Measurements from ENCODE around the gene KLHL36. TPM values are rescaled to one million over a fixed set of nuclear protein-coding genes. Genes with fewer than 3 reads are reported as not detected.

Gene KLHL36
- total RNA-seq, 1 experiment from 2014 or later: 22.0 TPM

DNA sequence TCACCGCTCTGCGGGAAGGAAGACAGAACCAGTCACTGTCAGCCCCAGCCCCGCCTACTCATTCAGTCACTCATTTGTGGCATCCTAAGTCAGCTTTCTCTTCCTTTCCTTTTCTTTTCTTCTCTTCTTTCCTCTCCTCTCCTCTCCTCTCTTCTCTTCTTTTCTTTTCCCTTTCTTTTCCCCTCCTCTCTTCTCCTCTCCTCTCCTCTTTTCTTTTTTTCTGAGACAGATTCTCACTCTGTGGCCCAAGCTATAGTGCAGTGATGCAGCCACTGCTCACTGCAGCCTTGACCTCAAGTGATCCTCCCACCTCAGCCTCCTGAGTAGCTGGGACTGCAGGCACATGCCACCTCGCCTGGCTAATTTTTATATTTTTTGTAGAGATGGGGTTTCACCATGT lies 10.6 kb upstream of the KLHL36 start:
- no peak for DNase-seq (ENCODE audit: low spot score)
- ChIA-PET POLR2A (ENCODE audit: low non-redundant PET) (no interaction called here), CTCF (no interaction called here)
- Histone ChIP-seq H3K4me1 (ENCODE audit: insufficient read depth, low read length, poor library complexity, severe bottlenecking) (no peaks in the 10 kb centered on the region), H3K27ac (ENCODE audit: low read depth, low read length, poor library complexity, severe bottlenecking) (no peak overlapping the region), H3K4me3 (ENCODE audit: low read depth, low read length, poor library complexity, severe bottlenecking) (no peak overlapping the region), H3K27me3 (replicated peaks; ENCODE audit: insufficient read depth, low read depth, low read length, poor library complexity) (no peaks in the 10 kb centered on the region), H3K36me3 (ENCODE audit: insufficient read depth, low read length, poor library complexity, severe bottlenecking) (no peaks in the 10 kb centered on the region), H3K9me3 (ENCODE audit: low read depth, low read length, poor library complexity, severe bottlenecking) (no peaks in the 10 kb centered on the region)
- TF ChIP-seq, protein P1, sequence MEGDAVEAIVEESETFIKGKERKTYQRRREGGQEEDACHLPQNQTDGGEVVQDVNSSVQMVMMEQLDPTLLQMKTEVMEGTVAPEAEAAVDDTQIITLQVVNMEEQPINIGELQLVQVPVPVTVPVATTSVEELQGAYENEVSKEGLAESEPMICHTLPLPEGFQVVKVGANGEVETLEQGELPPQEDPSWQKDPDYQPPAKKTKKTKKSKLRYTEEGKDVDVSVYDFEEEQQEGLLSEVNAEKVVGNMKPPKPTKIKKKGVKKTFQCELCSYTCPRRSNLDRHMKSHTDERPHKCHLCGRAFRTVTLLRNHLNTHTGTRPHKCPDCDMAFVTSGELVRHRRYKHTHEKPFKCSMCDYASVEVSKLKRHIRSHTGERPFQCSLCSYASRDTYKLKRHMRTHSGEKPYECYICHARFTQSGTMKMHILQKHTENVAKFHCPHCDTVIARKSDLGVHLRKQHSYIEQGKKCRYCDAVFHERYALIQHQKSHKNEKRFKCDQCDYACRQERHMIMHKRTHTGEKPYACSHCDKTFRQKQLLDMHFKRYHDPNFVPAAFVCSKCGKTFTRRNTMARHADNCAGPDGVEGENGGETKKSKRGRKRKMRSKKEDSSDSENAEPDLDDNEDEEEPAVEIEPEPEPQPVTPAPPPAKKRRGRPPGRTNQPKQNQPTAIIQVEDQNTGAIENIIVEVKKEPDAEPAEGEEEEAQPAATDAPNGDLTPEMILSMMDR (conservative IDR thresholded peaks at IDR 0.05; ENCODE audit: low read depth, low read length): no peak
- intact Hi-C loops (cut with micrococcal nuclease; ENCODE audit: unreplicated experiment): no loop called here
- BruUV-seq (replicated peaks): no TSS peak

DNA sequence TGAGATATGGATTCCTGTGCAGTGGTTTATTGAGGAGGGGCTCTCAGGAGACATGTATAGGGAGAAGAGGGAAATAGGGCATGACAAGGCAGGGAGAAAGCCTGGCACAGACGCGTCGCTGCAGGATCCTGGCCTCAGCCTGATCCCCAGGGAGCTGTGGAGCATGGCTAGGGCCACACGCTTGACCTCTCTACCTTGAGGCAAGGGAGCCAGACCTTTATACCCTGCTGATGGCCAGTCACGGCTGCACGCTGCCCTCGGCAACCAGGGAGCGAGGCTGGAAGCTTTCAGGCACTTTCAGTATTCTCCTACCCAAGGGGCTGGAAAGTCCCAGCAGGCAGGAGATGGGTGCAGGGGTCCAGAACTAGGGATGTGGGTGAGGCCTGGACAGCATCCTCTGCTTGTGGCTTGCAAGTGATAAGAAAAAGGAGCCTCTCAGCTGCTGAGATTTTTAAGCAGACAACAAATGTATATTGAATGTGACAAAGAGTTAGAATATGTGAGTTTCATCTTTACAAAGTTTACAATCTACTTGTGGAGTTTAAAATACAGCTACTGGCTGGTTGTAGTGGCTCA lies 10.0 kb upstream of the KLHL36 start:
- no peak for TF ChIP-seq EZH2 (IDR thresholded peaks at IDR 0.05; ENCODE audit: borderline replicate concordance, low read depth, low read length, poor library complexity, severe bottlenecking)
- TF ChIP-seq, protein P1 (conservative IDR thresholded peaks at IDR 0.05; ENCODE audit: low read depth, low read length): no peak
- Histone ChIP-seq H3K27ac (ENCODE audit: low read depth, low read length, poor library complexity, severe bottlenecking) (no peak overlapping the region), H3K27me3 (replicated peaks; ENCODE audit: insufficient read depth, low read depth, low read length, poor library complexity) (no peaks in the 10 kb centered on the region), H3K9me3 (ENCODE audit: low read depth, low read length, poor library complexity, severe bottlenecking) (no peaks in the 10 kb centered on the region), H3K4me3 (ENCODE audit: low read depth, low read length, poor library complexity, severe bottlenecking) (no peak overlapping the region), H3K36me3 (ENCODE audit: insufficient read depth, low read length, poor library complexity, severe bottlenecking) (no peaks in the 10 kb centered on the region), H3K4me1 (ENCODE audit: insufficient read depth, low read length, poor library complexity, severe bottlenecking) (no peaks in the 10 kb centered on the region)
- intact Hi-C loops (cut with micrococcal nuclease; ENCODE audit: unreplicated experiment): no loop called here
- no peak for DNase-seq (ENCODE audit: low spot score)
- no TSS peak for BruUV-seq (replicated peaks)
- ChIA-PET CTCF (no interaction called here), POLR2A (ENCODE audit: low non-redundant PET) (no interaction called here)

DNA sequence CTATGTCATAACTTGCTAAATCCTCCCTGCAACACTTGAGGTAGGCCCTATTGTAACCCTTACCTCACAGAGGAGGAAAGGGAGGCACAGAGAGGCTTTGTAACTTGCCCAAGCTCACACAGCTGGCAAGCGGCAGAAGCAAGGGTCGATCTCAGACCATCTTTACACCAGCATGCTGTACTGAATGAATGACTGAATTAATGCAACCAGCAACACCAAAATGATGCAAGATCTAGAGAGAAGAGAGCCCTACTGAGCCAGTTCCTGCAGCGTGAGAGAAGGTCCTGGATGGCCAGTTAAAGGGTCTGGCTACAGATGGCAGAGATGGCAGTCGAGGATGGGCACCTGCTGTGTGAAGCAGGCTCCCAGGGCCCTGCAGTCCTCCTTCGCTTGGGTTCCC lies 8.2 kb upstream of the KLHL36 start:
- no peaks in the 10 kb centered on the region for H3K9me3 ChIP-seq (ENCODE audit: low read depth, low read length, poor library complexity, severe bottlenecking)
- no peaks in the 10 kb centered on the region for H3K4me1 ChIP-seq (ENCODE audit: insufficient read depth, low read length, poor library complexity, severe bottlenecking)
- intact Hi-C loops (cut with micrococcal nuclease; ENCODE audit: unreplicated experiment): no loop called here
- BruUV-seq (replicated peaks): no TSS peak
- DNase-seq (ENCODE audit: low spot score): no peak
- POLR2A ChIA-PET (ENCODE audit: low non-redundant PET): no interaction called here
- H3K4me3 ChIP-seq (ENCODE audit: low read depth, low read length, poor library complexity, severe bottlenecking): no peak overlapping the region
- no peaks in the 10 kb centered on the region for H3K27me3 ChIP-seq (replicated peaks; ENCODE audit: insufficient read depth, low read depth, low read length, poor library complexity)
- H3K36me3 ChIP-seq (ENCODE audit: insufficient read depth, low read length, poor library complexity, severe bottlenecking): no peaks in the 10 kb centered on the region
- no peak for TF ChIP-seq EZH2 (IDR thresholded peaks at IDR 0.05; ENCODE audit: borderline replicate concordance, low read depth, low read length, poor library complexity, severe bottlenecking)
- TF ChIP-seq, protein P1 (conservative IDR thresholded peaks at IDR 0.05; ENCODE audit: low read depth, low read length): no peak
- H3K27ac ChIP-seq (ENCODE audit: low read depth, low read length, poor library complexity, severe bottlenecking): no peak overlapping the region
- CTCF ChIA-PET: no interaction called here

Measured in A673 (cell line).